GM19397 (cell line): ENCODE measurements around the gene TTLL11.
"Not testable (repeated sequence)": the region's sequence is repeated elsewhere in the genome, so short reads cannot be mapped to it uniquely, and the experiment has no call there.

Experiments
- ATAC-seq: cut with Tn5 transposase; IDR thresholded peaks from one replicate; pipeline ENCODE4 v1.9.1; 2021; ENCODE audit warnings: mild to moderate bottlenecking, moderate library complexity; ENCODE audit not compliant: unreplicated experiment

TTLL11 gene

DNA sequence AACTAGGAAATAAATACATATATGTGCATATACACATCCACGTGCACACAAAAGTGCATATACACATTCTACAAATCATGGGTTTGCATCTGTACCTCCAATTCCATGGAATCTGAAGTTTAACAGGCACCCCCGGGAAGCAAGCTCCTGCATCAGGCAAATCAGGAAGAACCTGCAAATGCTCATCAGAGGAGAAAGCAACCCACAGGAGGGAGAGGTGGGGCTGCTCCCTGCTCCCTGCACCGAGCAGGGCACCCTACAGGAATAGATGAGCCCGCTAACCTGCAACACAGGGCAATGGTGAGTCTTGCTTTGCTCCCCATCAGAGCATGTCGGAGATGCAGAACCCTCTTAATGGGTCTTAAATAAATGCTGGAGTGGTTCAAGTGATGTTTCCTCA is 290.4 kb downstream of the TTLL11 start:
- ATAC-seq: no peak

DNA sequence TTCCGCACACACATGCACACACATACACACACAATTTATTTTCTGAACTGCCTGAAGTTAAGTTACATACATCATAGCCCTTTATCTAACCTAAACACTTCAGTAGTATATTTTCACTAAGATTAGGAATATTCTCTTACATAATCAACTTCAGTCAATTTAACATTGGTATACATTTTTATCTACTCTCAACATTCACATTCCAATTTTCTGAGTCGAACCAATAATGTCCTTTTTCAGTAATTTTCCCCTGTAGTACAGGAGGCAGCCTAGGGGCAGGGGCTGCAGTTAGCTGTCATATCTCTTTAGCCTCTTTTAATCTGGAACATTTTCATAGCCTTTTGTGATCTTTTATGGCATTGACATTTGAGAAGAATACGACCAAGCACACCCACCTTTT is 291.5 kb downstream of the TTLL11 start:
- no peak for ATAC-seq

DNA sequence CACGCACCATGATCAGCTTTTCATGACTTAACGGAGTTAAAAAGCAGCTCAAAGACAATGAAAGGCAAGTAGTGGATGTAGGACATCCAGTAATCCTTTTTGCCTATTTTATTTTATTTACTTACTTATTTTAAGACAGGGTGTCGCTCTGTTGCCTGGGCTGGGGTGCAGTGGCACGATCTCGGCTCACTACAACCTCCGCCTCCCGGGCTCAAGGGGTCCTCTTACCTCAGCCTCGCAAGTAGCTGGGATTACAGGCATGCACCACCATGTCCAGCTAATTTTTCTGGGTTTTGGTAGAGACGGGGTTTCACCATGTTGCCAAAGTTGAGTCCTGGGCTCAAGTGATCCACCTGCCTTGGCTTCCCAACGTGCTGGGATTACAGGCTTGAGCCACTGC is 292.7 kb downstream of the TTLL11 start:
- no peak for ATAC-seq

DNA sequence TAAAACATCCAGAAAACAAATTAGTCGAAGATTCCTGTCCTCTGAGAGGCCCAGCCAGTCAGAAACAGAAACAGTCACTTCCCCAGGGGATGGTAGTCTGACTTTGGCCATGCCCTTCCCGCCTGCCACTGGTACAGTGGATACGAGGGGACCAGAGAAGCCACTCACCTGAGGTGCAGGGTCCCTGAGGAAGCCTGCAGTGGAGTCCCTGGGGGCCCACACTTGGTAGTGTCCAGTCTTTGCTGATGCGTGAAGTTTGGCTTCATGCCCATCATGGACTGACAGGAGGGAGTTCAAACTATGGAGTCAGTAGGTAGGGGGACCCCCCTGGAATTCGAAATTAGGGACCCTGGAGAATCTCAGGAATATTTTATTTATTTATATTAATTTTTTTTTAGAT is 294.2 kb downstream of the TTLL11 start:
- no peak for ATAC-seq

DNA sequence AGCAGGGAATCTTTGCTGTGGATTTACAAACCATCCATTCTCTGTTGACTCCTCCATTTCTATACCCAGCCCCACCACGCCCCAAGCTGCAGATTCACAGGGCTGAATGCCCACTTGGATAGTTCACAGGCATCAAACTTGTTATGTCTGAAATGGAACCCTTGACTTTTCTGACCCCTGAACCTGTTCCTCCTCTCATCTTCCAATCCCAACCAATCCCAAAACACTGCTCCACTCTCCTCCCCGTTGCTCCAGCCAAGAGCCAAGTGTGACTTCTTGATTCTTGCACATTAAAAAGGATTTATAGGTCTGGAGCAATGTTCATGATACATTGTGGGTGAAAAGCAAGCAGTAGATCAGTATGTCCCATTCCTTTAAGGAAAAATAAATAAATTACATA is 296.0 kb downstream of the TTLL11 start:
- no peak for ATAC-seq

DNA sequence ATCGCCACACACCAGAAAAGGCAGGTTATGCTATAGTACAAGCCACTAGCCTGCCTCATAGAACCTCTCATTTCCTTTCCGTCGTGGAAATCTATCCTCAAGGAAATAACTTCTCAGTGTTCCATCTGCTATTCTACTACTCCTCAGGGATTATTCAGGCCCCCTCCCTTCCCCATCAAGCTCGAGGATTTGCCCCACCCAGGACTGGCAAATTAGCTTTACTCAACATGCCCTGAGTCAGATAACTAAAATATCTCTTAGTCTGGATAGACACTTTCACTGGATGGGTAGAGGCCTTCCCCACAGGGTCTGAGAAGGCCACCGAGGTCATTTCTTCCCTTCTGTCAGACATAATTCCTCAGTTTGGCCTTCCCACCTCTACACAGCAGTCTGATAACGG is 298.8 kb downstream of the TTLL11 start:
- ATAC-seq: not testable (repeated sequence)

DNA sequence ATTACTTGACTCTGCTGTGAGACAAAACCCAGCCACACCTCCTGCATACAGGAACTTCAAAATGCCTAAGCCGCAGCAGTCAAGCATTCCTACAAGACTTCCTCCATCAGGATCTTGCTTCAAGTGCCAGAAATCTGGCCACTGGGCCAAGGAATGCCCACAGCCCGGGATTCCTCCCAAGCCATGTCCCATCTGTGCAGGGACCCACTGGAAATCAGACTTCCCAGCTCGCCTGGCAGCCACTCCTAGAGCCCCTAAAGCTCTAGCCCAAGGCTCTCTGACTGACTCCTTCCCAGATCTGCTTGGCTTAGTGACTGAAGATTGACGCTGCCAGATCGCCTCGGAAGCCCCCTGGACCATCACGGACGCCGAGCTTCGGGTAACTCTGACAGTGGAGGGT is 300.6 kb downstream of the TTLL11 start:
- ATAC-seq: not testable (repeated sequence)

DNA sequence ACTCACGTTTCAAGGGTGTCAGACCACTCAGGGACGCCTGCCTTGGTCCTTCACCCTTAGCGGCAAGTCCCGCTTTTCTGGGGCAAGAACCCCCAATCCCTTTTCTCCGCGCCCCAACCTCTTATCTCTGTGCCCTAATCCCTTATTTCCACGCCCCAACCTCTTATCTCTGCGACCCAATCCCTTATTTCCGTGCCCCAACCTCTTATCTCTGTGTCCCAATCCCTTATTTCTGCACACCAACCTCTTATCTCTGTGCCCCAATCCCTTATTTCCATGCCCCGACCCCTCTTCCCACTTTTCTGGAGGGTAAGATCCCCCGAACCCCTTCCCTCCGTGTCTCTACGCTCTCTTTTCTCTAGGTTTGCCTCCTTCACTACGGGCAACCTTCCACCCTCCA is 302.3 kb downstream of the TTLL11 start:
- ATAC-seq: no peak

DNA sequence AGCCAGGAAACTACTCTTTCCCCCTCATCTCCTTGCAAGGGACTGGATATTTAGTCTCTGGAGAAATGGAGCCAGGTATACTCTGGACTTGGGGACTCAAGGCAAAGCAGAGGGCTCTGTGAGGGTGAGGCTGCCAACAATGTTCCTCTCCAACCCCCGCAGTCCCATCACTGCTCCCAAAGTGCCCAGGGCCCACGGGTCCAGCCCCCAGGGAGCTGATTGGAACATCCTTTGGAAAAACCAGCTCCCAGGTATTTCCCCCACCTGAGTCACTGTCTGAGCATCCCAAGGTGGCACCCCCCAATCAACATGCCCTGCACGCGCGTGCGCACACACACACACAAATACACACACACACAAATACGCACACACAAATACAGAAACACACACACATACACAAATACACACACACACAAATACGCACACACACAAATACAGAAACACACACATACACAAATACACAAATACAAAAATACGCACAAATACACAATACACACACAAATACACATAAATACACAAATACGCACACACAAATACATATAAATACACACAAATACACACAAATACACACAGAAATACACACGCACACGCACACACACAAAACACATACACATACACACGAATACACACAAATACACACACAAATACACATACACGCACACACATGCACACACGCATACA is 304.3 kb downstream of the TTLL11 start:
- no peak for ATAC-seq

DNA sequence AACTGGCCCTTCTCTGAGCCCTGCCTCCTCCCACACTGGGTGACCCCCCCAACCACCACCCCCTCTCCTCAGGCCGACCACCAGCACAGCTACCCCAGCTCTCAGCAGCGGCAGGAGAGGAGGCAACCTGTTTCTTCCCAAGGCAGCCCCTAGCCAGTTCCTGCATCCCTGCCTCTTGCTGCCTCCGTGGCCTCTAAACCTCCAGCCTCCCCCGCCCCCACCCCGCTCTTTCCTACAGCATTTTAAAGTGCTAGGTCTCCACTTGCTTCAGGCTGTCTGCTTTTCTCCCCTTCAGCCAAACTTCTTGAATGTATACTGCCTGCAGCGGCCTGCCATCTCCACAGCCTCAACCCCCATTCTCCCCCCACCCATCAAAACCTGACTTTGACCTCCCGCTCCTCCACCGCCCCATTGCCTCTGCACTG is 306.1 kb downstream of the TTLL11 start:
- no peak for ATAC-seq

DNA sequence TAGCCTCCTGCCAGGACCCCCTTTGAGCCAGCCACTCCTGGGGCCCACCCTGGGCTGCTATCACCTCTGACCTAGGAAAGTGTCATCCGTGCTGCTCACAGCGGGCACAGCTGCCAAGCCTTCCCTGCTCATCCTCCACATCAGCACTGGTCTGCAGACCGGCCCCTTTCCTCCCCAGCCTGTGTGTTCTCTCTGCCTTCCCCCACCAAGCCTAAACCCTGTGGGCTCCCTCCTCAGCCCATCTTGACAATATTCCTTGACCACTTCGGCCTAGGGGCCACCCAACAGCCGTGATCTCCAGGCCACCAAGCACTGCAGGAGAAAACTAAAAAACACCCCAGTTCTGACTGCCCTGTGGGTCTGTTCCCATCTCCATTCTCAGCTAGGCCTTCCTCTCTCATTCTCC is 306.6 kb downstream of the TTLL11 start:
- ATAC-seq: no peak

DNA sequence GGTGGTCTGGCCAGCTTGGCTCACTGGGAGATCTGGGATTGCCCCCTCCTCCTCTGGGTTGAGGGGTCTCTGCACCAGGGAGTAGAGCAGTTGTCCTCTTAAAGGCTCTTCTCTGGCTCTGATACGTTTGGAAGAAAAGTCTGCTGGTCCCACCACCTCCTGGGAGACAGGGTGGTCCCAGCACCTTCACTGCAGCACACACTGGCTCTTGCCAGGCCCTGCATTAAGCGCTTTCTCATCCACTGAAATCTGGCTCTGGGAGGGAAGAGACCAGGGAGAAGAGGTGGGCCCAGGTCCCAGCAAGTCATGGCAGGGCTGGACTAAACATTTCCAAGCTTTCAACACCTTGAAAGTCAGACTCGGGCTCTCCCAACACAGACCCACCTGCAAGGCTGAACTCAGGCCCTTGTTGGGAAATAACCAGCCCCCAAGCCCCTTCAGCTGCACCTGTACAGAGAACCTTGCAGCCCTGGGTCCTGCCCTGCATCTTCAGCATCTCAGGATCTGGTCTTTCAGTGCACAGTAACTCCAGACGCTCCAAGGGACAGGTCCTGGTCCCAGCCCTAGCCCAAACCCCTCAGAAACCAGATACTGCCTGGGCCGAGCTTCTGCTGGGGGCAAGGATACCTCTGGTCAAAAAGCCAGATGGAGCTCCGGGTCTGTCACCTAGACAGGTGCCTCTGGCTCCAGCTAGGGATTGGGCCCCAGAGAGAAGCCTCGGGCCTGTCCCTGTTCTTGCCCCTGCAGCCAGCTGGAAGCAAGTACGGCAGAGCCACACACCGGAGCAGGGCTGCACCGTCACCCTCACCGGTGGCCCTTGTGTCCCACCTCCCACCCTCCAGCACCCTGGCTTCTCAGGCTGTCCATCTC is 307.2 kb downstream of the TTLL11 start:
- no peak for ATAC-seq

DNA sequence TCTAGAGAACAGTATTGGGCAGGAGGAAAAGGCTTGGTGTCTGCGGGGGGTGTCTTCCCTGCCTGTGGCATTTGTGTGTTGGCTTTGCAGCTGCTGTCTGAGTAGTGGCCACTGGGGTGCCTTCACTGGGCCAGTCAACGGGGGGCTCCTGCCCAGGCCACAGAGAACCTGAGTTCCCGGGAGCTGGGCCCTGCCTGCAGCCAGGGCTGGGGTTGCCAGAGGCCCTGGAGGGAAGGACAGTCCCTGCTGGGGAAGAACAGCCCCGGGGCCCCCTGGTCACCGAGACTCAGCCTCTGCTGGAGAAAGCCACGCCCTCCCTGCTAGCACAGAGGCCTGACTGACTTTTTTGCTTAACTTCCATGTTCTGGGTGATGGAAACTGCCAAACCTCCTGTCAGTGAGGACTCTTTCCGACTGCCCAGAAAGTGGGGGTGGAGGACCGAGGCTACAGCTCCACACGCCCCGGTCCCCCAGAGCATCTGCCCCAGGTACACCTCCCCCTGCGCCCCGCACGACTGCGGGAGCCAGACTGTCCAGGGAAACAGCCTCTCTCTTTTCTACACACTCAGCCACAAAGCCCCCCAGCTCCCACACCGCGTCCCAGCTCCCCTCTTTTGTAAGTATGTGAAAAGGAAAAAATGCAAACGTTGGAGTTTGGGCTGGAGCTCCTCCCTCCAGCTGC is 308.2 kb downstream of the TTLL11 start:
- no peak for ATAC-seq

DNA sequence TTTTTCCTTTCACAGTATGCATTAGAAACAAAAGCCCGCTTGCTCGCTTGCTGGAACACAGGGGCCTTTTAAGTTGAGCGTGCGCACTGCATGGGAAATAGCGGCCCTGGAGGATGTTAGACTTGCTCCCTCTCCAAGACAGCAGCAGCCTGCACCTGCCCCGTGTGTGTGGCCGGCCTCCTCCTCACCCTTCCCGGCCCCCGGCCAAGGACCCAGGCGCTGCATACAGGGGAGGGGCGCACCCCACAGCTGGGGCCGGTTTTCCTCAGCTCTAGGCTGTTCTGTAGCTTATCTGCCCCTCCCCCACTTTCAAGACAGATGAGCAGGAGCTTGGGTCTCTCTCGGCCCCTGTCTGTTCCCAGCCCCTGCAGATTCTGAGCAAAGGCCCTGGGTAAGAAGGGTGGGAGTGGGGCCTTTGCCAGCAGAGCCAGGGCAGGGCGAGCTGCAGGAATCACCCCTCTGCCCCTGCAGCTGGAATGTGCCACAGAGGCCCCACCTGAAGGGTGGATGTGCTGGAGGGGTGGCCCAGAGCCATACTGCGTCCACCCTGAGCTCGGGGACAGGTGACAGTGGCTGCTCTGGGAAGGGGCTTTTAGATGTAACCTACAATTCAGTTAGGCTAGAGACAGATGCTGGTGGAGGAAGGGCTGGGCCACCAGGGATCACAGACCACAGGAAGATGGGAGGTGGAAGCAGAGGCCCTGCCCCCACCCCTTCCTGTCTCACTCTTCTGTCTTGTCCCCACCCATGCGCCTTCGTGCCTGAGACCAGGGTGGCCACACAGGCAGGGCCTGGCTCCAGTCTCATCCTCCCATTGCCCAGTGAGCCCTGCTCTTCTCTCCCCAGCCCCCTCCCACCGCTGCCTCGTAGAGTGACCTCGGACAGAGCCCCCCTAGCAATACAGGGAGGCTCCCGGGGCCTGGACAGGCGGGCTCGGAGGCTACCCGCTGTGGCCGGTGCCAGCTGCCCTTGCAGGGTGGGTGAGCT is 309.3 kb downstream of the TTLL11 start:
- ATAC-seq: no peak

DNA sequence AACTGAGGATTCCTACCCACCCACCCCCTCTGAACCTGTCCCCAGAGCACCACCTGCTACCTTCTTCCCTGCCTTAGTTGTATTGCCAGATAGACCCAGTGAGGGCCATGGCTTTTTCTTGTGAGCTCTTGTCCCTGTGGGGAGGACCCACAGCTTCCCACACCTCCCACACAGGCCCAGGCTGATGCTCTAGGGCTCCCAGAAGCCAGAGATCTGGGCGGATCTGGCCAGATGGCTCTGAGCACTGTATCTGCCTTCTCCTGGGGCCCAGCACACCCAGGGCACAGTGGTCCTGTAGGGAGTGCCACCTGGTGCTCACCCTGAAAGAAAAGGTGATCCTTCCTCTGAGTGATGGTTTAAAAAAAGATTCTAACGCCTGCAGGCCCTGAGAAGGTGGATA is 310.0 kb downstream of the TTLL11 start:
- ATAC-seq: no peak

DNA sequence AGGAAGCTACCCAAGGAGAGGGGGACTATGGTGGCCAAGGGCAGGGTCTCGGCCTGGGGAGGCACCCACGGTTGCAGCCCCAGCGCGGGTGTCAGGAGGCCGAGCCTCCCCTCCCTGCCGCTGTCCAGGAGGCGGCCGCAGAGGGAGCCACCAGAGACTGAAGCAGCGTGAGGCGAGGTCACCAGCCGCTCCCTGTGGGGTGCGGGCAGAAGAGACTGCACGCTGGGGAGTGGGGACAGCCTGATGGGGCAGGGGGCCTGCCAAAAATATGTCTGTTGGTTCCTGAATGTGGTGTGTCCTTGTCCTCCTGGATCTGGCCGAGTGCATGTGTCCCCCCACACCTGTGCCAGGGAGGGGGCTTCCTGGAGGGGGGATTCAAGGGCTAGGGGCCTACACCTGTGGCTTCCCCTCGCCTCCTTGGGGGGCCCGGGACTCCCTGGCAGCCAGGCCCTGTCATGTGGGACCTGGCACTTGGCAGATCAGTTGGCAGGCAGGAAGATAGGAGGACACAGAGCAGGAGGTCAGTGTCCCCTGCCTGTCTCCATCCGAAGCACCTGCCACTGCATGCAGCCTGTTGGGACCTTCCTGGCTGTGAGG is 310.5 kb downstream of the TTLL11 start:
- no peak for ATAC-seq

DNA sequence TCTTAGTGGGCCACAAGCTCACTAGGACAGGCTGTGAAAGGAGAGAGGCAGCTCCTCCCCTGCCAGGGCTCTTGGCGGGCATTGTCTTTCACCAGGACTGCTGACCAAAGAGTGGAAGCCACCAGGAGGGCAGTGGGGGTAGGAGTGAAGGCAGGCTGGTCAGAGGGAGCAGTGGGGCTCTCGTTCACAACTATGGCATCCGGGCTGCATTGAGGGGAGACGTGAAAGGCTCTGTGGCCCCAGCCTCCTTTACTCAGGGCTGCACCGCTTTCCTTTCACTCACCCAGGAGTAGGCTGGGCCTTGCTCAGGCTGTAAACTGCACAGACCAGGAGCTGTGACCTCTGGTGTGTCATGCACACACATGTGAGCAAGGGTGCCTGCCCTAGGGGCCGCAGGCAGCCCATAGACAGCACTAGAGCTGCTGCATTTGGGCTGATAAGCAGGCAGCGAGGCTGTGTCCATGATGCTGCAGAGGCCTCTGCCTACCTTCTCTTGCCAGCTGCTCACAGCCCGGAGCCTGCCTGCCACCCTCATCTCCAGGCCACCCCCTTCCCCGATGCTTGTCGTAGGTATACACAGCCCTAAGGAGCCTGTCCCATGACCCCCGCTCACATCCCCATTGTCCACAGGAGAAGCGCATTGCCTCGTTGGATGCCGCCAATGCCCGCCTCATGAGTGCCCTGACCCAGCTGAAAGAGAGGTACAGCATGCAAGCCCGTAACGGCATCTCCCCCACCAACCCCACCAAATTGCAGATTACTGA is 311.2 kb downstream of the TTLL11 start:
- no peak for ATAC-seq

DNA sequence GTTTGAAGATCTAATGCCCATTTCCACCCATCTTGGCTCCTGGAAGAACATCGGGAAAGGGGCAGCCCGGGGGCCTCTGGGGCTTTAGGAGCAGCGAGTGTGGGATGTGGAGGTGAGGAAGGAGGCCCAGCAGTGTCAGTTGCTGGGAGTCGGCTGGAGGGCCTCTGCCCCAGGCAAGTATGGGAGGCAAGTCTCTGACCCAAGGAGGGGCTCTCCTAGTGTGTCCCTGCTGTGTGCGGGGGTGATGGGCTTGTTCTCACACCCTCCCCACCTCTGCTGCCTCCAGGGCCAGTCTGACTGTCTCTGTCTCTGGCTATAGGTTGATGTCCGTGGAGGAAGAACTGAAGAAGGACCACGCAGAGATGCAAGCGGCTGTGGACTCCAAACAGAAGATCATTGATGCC is 312.0 kb downstream of the TTLL11 start:
- no peak for ATAC-seq
